Measurements from ENCODE around the gene CDK8.

Gene CDK8

DNA sequence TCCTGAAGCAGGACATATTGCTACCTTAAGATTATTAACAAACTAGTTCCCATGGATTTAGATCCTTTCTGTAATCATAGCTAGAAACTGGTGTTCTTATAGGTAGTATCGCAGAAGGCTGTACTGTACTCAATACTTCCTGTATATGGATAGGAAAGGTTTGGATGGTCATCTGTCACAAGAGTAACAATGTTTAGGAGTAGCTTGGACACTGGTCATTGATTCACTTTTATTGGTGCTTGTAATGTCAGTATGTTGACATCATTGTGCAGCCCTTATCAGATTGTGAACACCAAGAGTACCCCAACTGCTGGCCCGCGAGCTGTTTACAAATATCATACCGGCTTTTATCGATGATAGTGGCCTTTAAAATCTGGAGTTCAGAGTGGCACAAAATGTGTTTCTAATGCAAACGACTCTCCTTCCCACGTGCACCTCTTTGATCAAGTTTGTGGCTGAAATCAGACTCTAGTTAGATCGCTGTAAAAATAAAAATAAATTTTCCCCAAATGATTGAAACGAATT is 605 bp upstream of the CDK8 start:
- TF ChIP-seq, protein P1, sequence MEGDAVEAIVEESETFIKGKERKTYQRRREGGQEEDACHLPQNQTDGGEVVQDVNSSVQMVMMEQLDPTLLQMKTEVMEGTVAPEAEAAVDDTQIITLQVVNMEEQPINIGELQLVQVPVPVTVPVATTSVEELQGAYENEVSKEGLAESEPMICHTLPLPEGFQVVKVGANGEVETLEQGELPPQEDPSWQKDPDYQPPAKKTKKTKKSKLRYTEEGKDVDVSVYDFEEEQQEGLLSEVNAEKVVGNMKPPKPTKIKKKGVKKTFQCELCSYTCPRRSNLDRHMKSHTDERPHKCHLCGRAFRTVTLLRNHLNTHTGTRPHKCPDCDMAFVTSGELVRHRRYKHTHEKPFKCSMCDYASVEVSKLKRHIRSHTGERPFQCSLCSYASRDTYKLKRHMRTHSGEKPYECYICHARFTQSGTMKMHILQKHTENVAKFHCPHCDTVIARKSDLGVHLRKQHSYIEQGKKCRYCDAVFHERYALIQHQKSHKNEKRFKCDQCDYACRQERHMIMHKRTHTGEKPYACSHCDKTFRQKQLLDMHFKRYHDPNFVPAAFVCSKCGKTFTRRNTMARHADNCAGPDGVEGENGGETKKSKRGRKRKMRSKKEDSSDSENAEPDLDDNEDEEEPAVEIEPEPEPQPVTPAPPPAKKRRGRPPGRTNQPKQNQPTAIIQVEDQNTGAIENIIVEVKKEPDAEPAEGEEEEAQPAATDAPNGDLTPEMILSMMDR (IDR thresholded peaks at IDR 0.05; ENCODE audit: low read depth, low read length): no peak
- H3K4me3 ChIP-seq (ENCODE audit: low read depth, low read length): peak overlapping the region; percentile 70

DNA sequence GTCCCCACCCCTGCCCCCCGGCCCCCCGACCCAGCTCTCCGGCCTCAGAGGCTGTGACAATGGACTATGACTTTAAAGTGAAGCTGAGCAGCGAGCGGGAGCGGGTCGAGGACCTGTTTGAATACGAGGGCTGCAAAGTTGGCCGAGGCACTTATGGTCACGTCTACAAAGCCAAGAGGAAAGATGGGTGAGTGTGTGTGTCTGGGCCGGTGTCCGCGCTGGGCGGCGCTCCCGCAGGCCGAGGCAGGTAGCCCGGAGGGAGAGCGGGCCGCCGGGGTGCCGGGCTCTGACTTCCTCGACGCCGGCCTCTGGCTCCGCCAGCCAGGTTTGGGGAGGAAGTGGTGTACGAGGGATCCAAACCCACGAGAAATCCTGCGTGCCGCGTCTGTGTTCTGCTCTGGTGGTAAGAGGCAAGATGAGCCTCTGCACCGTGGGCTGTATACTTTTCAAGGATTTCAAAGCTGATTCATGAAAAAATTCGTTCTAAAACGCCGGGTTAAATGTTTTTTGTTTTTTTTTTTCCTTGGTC is 718 bp downstream of the CDK8 start:
- peak overlapping the region; percentile 70 for H3K4me3 ChIP-seq (ENCODE audit: low read depth, low read length)
- TF ChIP-seq, protein P1 (IDR thresholded peaks at IDR 0.05; ENCODE audit: low read depth, low read length): no peak

DNA sequence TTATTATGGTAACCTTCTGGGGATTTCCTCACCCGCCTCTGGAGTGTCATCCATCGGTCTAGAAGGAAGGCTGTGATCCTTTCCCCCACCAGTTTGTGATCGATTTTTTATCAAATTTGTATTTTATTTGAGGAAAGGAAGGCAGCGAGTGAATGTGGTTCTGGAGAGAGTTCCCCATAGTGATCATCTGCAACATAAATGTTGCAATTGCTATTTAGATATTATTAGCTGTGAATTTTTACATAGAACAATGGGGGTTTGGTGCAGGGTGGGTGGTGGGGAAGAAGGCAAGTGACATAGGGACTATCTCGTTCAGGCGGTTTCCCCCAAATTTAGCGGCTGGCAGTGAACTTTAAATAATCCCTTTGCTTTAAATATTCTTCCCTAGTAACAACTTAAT is 1.2 kb downstream of the CDK8 start:
- H3K4me3 ChIP-seq (ENCODE audit: low read depth, low read length): peak overlapping the region; percentile 70
- TF ChIP-seq, protein P1 (IDR thresholded peaks at IDR 0.05; ENCODE audit: low read depth, low read length): no peak

DNA sequence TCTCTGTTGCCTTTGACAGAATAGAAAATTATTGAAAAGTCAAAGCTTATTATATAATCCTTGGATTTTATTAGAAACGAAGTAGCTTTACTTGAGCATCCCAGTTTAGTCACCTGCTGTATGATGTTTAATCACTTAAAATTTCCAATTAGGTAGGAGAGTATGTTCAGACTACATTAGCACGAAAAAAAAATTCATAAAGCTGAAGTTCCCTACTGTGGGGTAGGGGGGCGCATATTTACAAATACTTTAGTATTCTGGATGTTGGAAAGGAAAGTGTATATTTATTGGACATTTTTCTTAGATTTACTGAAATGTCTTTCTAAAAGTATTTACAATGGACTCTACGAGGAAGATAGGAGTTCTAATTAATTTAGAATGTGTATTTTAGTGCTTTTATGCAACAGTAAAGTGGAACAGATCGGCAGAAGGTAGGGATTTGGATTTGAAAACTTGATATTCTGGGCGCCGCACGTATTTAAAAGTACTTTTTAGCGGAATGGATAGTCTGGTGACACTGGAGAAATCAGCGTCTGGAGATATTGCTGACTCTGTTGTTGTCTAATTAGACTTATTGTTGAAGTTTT is 1.9 kb downstream of the CDK8 start:
- H3K4me3 ChIP-seq (ENCODE audit: low read depth, low read length): peak overlapping the region; percentile 70
- TF ChIP-seq, protein P1 (IDR thresholded peaks at IDR 0.05; ENCODE audit: low read depth, low read length): no peak

DNA sequence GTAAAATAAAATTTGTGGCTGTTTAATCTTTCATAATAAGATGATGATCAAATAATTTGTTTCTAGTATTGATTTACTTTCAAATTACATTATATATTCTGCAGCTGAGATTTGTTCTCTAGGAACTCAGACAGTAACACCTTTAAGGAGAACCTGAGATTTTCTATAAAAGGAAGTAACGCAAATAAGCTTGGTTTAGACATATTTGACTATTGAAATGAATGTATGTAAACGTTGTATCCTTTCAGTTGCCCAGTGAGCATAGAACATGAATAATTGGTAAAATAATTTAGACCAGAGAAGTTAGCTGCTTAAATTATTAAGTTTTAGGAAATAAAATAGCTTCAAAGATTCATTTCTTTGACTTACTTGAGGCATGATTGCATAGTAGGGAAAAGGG is 3.1 kb downstream of the CDK8 start:
- TF ChIP-seq, protein P1 (IDR thresholded peaks at IDR 0.05; ENCODE audit: low read depth, low read length): no peak
- no peak overlapping the region for H3K4me3 ChIP-seq (ENCODE audit: low read depth, low read length)

DNA sequence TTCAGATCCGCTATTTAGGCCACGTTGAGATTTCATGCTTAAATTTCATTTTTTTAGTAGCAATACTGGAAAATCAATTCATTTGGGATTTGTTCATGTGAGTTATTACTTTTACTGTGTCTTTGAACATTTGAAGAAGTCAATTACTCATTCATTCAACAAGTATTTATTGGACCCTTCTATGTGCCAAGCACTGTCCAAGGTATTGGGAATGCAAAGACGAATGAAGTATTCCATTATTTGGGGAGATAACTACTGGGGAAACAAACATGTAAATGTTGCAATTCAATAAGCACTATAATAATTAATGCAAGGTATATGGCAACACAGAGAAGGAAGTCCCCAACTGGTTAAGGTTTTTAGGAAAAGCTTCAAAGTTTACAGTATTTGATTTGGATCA is 5.7 kb downstream of the CDK8 start:
- H3K4me3 ChIP-seq (ENCODE audit: low read depth, low read length): no peak overlapping the region
- TF ChIP-seq, protein P1 (IDR thresholded peaks at IDR 0.05; ENCODE audit: low read depth, low read length): no peak

DNA sequence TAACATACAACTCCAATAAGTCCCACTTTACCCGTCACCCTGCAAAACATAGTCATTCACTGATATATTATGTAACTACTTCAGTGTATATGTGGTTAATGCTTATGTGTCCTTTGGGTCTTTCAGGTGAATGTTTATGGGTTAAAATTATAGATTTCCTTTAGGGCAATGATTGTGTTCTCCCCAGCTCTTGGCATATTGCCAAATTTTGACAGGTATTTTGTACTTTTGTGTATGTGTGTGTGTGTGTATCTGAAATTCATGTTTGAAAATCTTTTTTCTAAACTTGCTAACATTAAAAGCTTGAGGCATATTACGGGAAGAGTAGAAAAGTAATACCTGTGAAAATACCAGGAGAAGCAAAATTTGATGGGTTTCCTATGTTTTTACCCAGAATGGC is 8.2 kb downstream of the CDK8 start:
- TF ChIP-seq, protein P1 (IDR thresholded peaks at IDR 0.05; ENCODE audit: low read depth, low read length): no peak
- H3K4me3 ChIP-seq (ENCODE audit: low read depth, low read length): no peak overlapping the region

Measured in WI38 (cell line).